Heart left ventricle (tissue), 13 donors: Measurements from ENCODE around the gene OR52I2.

Experiments used
- CTCF ChIP-seq, 12 donors: fragments of 200-600 bp; sonication (generic) in 4 of 12; IDR thresholded peaks; one replicate each; pipeline versions ENCODE4 v1.5.0 to v1.8.0; 2018 to 2022; ENCODE audit warnings: antibody characterized with exemption in 12 of 12, mild to moderate bottlenecking in 5 of 12
- POLR2A ChIP-seq, 2 donors: fragments of 450-650 bp; IDR thresholded peaks; one replicate each; pipeline ENCODE4 v1.6.1; 2017; ENCODE audit warnings: antibody characterized with exemption in 2 of 2, mild to moderate bottlenecking in 2 of 2, moderate library complexity in 2 of 2
- donor health status: ischemic (EF 13 %, LVEDD 7.1; RV severe dilation, severe dysfunction).
- donor health status: DM: no; HTN: yes; CAD: no.
- donor health status: DM: no; HTN: no; CAD: no.
- donor health status: ischemic (EF 25% LVEDD 6.9; RV normal size, moderate dysfunction).
- donor health status: ischemic (EF 25% LVEDD 5.7; RV mildly dilated, moderate dysfunction).
- donor health status: ischemic (EF 35%, LVEDD 5.7; RV mildly dilated, moderate dysfunction).
- donor health status: nonischemic (EF 11% LVEDD 7.7; RV severe dilation, severe dysfunction).
- donor health status: DM: yes; HTN: yes; CAD: no.
- donor health status: PGD.
- donor health status: ischemic (EF 29% LVEDD 5.4; RV normal size, mild dysfunction).
- donor health status: nonischemic (EF 23%, LVEDD 6.1; RV moderate dilation, normal function).

- no peak for TF ChIP-seq CTCF (IDR thresholded peaks at IDR 0.05)
- TF ChIP-seq POLR2A (IDR thresholded peaks at IDR 0.05), result no peak
Observed at GRCh38 chr11:4580124-4580523, 1.4 kb upstream of the OR52I2 start.
